ENCODE data around the gene ZNF330. TPM values are rescaled to one million over a fixed set of nuclear protein-coding genes. Genes with fewer than 3 reads are reported as not detected.

ZNF330 gene
- total and polyA plus RNA-seq, 10 of the 15 experiments (the other 5 are each of a cell fraction or from before 2014, with no cell fraction given) = 31.3 to 57.6 (median 44.3) TPM

DNA sequence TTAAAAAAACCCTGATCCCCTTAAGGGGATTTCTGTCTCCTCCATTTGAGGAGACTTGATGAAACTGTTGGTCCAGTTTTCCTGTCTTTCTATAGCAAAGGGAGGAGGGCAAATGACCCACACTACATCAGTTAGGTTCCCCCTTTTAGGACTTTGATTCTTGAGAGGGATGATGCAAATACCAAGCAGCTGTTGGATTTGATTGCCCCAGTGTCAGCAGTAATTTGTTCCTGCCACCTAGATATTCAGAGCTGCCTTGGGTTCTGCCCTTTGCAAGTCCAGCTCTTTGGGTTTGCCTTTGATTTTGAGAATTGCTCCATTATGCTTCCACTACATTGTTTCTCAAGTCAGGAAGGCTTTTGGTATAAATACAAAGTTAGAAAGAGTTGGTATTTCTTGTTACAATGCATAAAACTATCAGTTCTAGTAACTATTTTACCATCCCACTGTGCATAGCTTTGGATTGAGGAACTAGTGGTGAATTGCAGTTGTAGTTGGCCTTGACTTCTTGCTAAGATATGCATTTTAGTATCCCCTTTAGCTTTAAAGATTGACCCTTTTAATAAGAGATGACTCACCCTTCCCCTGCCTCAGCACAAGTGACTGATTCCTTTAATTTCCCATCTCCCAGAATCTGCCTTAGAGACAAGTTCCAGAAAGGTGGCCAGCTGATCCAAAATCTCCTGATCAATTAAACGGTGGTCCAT is 24.3 kb upstream of the ZNF330 start:
- Histone ChIP-seq H3K27me3 (replicated peaks in 1 of 2; ENCODE audit: control insufficient read depth in 2 of 2, insufficient read depth in 2 of 2, low read length in 1 of 2) (no peaks in the 10 kb centered on the region), H4K20me1 (ENCODE audit: control insufficient read depth, insufficient read depth) (no peaks in the 10 kb centered on the region), H3K79me2 (ENCODE audit: control insufficient read depth, insufficient read depth, low read length) (no peaks in the 10 kb centered on the region), H2AFZ (ENCODE audit: control insufficient read depth, low read depth, low read length) (no peak overlapping the region), H3K27ac (ENCODE audit: control insufficient read depth, insufficient read depth) (no peak overlapping the region), H3K9me3 (replicated peaks; ENCODE audit: control insufficient read depth, insufficient read depth, low read length) (no peaks in the 10 kb centered on the region), H3K9ac (ENCODE audit: control insufficient read depth, insufficient read depth, low read length) (no peak overlapping the region), H3K36me3 (ENCODE audit: control insufficient read depth in 2 of 2, insufficient read depth in 2 of 2, low read length in 1 of 2) (no peaks in the 10 kb centered on the region), H3K4me1 (ENCODE audit: control insufficient read depth, insufficient read depth, low read length) (no peaks in the 10 kb centered on the region), H3K4me3 (no peak overlapping the region), H3K4me2 (ENCODE audit: control insufficient read depth, insufficient read depth) (no peak overlapping the region)
- 0% methylated on average over 1 of the region's 1 CpG for WGBS (ENCODE audit: insufficient coverage, insufficient replicate concordance, low lambda C conversion rate, missing lambda C conversion rate)
- ChIA-PET SMC1A (ENCODE audit: uncharacterized antibody, unreplicated experiment) (no interaction called here), POLR2A (no interaction called here), CTCF (no interaction called here), RAD21 (ENCODE audit: unreplicated experiment) (no interaction called here)
- intact Hi-C loops (cut with micrococcal nuclease; ENCODE audit: unreplicated experiment) (no loop called here), in situ Hi-C loops (cut with MboI) (no loop called here)
- no peak for ATAC-seq
- FAIRE-seq = no peak
- DNase-seq (ENCODE audit: low read depth, low spot score) = no peak
- no TSS peak for BruUV-seq (replicated peaks)
- TF ChIP-seq NFXL1 (IDR thresholded peaks at IDR 0.05; ENCODE audit: borderline replicate concordance) (no peak), PAX8 (IDR thresholded peaks at IDR 0.05) (no peak), MTA3 (IDR thresholded peaks at IDR 0.05; ENCODE audit: borderline replicate concordance, low read length) (no peak), STAT1 (conservative IDR thresholded peaks at IDR 0.05) (no peak), SMAD1 (IDR thresholded peaks at IDR 0.05; ENCODE audit: low read depth, partially characterized antibody) (no peak), SP1 (IDR thresholded peaks at IDR 0.05; ENCODE audit: low read depth, low read length) (no peak), DPF2 (IDR thresholded peaks at IDR 0.05) (no peak), ZBED1 (IDR thresholded peaks at IDR 0.05; ENCODE audit: borderline replicate concordance) (no peak), CHD2 (IDR thresholded peaks at IDR 0.05; ENCODE audit: borderline replicate concordance, low read depth, low read length) (no peak)
- TF ChIP-seq, protein P1, sequence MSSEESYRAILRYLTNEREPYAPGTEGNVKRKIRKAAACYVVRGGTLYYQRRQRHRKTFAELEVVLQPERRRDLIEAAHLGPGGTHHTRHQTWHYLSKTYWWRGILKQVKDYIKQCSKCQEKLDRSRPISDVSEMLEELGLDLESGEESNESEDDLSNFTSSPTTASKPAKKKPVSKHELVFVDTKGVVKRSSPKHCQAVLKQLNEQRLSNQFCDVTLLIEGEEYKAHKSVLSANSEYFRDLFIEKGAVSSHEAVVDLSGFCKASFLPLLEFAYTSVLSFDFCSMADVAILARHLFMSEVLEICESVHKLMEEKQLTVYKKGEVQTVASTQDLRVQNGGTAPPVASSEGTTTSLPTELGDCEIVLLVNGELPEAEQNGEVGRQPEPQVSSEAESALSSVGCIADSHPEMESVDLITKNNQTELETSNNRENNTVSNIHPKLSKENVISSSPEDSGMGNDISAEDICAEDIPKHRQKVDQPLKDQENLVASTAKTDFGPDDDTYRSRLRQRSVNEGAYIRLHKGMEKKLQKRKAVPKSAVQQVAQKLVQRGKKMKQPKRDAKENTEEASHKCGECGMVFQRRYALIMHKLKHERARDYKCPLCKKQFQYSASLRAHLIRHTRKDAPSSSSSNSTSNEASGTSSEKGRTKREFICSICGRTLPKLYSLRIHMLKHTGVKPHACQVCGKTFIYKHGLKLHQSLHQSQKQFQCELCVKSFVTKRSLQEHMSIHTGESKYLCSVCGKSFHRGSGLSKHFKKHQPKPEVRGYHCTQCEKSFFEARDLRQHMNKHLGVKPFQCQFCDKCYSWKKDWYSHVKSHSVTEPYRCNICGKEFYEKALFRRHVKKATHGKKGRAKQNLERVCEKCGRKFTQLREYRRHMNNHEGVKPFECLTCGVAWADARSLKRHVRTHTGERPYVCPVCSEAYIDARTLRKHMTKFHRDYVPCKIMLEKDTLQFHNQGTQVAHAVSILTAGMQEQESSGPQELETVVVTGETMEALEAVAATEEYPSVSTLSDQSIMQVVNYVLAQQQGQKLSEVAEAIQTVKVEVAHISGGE (CRISPR knock-in tag; IDR thresholded peaks at IDR 0.05) = no peak
- TF ChIP-seq, protein P2, sequence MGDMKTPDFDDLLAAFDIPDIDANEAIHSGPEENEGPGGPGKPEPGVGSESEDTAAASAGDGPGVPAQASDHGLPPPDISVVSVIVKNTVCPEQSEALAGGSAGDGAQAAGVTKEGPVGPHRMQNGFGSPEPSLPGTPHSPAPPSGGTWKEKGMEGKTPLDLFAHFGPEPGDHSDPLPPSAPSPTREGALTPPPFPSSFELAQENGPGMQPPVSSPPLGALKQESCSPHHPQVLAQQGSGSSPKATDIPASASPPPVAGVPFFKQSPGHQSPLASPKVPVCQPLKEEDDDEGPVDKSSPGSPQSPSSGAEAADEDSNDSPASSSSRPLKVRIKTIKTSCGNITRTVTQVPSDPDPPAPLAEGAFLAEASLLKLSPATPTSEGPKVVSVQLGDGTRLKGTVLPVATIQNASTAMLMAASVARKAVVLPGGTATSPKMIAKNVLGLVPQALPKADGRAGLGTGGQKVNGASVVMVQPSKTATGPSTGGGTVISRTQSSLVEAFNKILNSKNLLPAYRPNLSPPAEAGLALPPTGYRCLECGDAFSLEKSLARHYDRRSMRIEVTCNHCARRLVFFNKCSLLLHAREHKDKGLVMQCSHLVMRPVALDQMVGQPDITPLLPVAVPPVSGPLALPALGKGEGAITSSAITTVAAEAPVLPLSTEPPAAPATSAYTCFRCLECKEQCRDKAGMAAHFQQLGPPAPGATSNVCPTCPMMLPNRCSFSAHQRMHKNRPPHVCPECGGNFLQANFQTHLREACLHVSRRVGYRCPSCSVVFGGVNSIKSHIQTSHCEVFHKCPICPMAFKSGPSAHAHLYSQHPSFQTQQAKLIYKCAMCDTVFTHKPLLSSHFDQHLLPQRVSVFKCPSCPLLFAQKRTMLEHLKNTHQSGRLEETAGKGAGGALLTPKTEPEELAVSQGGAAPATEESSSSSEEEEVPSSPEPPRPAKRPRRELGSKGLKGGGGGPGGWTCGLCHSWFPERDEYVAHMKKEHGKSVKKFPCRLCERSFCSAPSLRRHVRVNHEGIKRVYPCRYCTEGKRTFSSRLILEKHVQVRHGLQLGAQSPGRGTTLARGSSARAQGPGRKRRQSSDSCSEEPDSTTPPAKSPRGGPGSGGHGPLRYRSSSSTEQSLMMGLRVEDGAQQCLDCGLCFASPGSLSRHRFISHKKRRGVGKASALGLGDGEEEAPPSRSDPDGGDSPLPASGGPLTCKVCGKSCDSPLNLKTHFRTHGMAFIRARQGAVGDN (IDR thresholded peaks at IDR 0.05) = no peak
- TF ChIP-seq, protein P3, sequence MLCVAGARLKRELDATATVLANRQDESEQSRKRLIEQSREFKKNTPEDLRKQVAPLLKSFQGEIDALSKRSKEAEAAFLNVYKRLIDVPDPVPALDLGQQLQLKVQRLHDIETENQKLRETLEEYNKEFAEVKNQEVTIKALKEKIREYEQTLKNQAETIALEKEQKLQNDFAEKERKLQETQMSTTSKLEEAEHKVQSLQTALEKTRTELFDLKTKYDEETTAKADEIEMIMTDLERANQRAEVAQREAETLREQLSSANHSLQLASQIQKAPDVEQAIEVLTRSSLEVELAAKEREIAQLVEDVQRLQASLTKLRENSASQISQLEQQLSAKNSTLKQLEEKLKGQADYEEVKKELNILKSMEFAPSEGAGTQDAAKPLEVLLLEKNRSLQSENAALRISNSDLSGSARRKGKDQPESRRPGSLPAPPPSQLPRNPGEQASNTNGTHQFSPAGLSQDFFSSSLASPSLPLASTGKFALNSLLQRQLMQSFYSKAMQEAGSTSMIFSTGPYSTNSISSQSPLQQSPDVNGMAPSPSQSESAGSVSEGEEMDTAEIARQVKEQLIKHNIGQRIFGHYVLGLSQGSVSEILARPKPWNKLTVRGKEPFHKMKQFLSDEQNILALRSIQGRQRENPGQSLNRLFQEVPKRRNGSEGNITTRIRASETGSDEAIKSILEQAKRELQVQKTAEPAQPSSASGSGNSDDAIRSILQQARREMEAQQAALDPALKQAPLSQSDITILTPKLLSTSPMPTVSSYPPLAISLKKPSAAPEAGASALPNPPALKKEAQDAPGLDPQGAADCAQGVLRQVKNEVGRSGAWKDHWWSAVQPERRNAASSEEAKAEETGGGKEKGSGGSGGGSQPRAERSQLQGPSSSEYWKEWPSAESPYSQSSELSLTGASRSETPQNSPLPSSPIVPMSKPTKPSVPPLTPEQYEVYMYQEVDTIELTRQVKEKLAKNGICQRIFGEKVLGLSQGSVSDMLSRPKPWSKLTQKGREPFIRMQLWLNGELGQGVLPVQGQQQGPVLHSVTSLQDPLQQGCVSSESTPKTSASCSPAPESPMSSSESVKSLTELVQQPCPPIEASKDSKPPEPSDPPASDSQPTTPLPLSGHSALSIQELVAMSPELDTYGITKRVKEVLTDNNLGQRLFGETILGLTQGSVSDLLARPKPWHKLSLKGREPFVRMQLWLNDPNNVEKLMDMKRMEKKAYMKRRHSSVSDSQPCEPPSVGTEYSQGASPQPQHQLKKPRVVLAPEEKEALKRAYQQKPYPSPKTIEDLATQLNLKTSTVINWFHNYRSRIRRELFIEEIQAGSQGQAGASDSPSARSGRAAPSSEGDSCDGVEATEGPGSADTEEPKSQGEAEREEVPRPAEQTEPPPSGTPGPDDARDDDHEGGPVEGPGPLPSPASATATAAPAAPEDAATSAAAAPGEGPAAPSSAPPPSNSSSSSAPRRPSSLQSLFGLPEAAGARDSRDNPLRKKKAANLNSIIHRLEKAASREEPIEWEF (IDR thresholded peaks at IDR 0.05; ENCODE audit: insufficient replicate concordance, low read depth, low read length) = no peak

All from GM12878 (cell line).